ENCODE measurements around the gene TMEFF1.

- TF ChIP-seq, protein P1, sequence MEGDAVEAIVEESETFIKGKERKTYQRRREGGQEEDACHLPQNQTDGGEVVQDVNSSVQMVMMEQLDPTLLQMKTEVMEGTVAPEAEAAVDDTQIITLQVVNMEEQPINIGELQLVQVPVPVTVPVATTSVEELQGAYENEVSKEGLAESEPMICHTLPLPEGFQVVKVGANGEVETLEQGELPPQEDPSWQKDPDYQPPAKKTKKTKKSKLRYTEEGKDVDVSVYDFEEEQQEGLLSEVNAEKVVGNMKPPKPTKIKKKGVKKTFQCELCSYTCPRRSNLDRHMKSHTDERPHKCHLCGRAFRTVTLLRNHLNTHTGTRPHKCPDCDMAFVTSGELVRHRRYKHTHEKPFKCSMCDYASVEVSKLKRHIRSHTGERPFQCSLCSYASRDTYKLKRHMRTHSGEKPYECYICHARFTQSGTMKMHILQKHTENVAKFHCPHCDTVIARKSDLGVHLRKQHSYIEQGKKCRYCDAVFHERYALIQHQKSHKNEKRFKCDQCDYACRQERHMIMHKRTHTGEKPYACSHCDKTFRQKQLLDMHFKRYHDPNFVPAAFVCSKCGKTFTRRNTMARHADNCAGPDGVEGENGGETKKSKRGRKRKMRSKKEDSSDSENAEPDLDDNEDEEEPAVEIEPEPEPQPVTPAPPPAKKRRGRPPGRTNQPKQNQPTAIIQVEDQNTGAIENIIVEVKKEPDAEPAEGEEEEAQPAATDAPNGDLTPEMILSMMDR (conservative IDR thresholded peaks at IDR 0.05) = no peak; the same call in 1 of the 2 replicates
- no peak for TF ChIP-seq ZFX (IDR thresholded peaks at IDR 0.05)
Measured at GRCh38 chr9:100426530-100427365, 46.2 kb upstream of the TMEFF1 start, which contains the start of gene MSANTD3.

All from C4-2B (cell line).